GM12865 (cell line): Measurements from ENCODE around the gene ETV2.

Experiments
- DNase-seq: peaks from one replicate; pipeline ENCODE4 v3.0.0; 2010; ENCODE audit warnings: low read depth
- H3K4me3 ChIP-seq: 2 replicates; pipeline ENCODE4 v1.5.1; 2011; ENCODE audit warnings: mild to moderate bottlenecking, low read depth, low read length, control low read depth
- TF ChIP-seq, protein P1 (sequence below): IDR thresholded peaks from 2 replicates; pipeline ENCODE4 v1.5.1; 2011; ENCODE audit warnings: low read length, control low read depth, low read depth, inconsistent platforms; ENCODE audit not compliant: insufficient read depth; ENCODE audit errors: missing control alignments

The ETV2 gene

DNA sequence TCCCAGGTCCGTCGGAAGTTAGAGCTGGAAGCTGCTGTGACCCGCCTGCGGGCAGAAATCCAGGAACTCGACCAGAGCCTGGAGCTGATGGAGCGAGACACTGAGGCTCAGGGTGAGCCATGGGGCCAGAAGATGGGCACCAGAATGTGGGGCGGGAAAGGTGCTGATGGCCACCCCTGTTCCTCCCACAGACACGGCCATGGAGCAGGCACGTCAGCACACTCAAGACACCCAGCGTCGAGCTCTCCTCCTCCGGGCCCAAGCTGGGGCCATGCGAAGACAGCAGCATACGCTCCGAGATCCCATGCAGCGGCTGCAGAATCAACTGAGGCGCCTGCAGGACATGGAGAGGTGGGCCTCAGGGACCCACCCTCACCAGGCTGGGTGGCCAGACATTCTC lies 26.5 kb upstream of the ETV2 start:
- TF ChIP-seq, protein P1, sequence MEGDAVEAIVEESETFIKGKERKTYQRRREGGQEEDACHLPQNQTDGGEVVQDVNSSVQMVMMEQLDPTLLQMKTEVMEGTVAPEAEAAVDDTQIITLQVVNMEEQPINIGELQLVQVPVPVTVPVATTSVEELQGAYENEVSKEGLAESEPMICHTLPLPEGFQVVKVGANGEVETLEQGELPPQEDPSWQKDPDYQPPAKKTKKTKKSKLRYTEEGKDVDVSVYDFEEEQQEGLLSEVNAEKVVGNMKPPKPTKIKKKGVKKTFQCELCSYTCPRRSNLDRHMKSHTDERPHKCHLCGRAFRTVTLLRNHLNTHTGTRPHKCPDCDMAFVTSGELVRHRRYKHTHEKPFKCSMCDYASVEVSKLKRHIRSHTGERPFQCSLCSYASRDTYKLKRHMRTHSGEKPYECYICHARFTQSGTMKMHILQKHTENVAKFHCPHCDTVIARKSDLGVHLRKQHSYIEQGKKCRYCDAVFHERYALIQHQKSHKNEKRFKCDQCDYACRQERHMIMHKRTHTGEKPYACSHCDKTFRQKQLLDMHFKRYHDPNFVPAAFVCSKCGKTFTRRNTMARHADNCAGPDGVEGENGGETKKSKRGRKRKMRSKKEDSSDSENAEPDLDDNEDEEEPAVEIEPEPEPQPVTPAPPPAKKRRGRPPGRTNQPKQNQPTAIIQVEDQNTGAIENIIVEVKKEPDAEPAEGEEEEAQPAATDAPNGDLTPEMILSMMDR: no peak
- no peak overlapping the region for H3K4me3 ChIP-seq
- no peak for DNase-seq

DNA sequence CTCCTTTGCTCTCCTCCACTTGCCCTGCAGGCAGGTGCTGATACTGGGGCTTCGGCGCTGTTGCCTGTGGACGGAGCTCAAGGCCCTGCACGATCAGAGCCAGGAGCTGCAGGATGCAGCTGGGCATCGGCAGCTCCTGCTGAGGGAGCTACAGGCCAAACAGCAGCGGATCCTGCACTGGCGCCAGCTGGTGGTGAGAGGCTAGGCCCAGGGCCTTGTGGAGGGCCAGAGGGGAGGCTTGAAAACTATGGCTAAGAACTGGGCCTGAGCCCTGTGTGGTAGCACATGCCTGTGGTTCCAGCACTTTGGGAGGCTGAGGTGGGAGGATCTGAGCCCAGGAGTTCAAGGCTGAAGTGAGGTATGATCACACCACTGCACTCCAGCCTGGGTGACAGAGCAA lies 22.7 kb upstream of the ETV2 start:
- no peak for DNase-seq
- TF ChIP-seq, protein P1: no peak
- H3K4me3 ChIP-seq: no peak overlapping the region

GRCh38 chr19:35619290-35619923 lies 22.1 kb upstream of the ETV2 start:
- no peak overlapping the region for H3K4me3 ChIP-seq
- TF ChIP-seq, protein P1: no peak
- no peak for DNase-seq

GRCh38 chr19:35620001-35620400 lies 21.5 kb upstream of the ETV2 start:
- TF ChIP-seq, protein P1: no peak
- DNase-seq: no peak
- no peak overlapping the region for H3K4me3 ChIP-seq

- TF ChIP-seq, protein P1: no peak
- no peak for DNase-seq
- H3K4me3 ChIP-seq: no peak overlapping the region
Observed at GRCh38 chr19:35621708-35622107, 19.8 kb upstream of the ETV2 start.

DNA sequence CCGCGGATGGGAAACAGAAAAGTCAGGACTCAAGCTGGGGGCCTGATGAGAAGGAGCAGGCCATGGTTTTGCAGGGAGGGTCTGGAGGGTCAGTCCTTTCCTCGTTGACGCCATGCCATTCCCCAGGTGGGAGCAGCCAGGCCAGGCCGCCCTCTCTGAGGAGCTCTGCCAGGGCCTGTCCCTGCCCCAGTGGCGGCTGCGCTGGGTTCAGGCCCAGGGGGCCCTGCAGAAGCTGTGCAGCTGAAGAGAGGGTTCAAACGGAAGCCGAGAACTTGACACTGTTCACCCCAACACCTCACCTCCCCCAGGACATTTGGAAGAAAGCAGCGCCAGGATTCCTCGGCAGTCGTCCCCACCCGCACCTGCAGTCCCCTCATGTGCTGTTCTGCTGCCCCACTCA lies 18.8 kb upstream of the ETV2 start:
- no peak for DNase-seq
- TF ChIP-seq, protein P1: no peak

GRCh38 chr19:35623327-35624010 lies 18.1 kb upstream of the ETV2 start:
- DNase-seq: no peak
- no peak overlapping the region for H3K4me3 ChIP-seq
- TF ChIP-seq, protein P1: no peak

More for the DNA sequence above, 18.8 kb upstream of the ETV2 start:
- no peak overlapping the region for H3K4me3 ChIP-seq
